ENCODE measurements around the gene MCL1. TPM values are rescaled to one million over a fixed set of nuclear protein-coding genes. Genes with fewer than 3 reads are reported as not detected.
"Not testable (repeated sequence)": the region's sequence is repeated elsewhere in the genome, so short reads cannot be mapped to it uniquely, and the experiment has no call there.

Gene MCL1
- total and polyA plus RNA-seq, 2 donors (not counting 1 experiment from before 2014, with no cell fraction given) = 219 to 266 TPM

DNA sequence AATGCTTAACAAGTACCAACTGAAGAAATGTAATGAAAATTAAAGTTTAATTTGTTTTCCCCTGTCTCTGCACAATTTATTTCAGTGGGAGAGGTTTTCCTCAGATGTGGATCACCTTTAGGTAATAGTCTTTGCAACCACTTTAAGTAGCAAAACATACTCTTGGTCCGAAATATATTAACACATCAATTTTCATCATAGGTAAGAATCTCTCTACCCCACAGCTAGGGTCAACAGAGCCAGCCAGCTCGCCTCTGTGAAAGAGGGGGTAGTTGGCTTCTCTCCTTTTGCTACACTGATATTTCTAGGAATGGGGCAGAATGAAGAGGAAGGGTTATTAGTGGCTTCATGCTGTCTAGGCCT lies 24.8 kb upstream of the MCL1 start:
- Mint-ChIP-seq H3K27ac (no peak overlapping the region), H3K4me3 (no peak overlapping the region), H3K9me3 (ENCODE audit: insufficient read depth) (no peaks in the 10 kb centered on the region), H3K27me3 (no peaks in the 10 kb centered on the region), H3K4me1 (no peaks in the 10 kb centered on the region)
- no CpG with 5 or more reads among the region's 2 CpGs for WGBS (ENCODE audit: insufficient coverage)
- Histone ChIP-seq H3K9me3 (ENCODE audit: control extremely low read depth in 1 of 3, control insufficient read depth in 2 of 3, insufficient read depth in 1 of 3, low read length in 2 of 3) (no peaks in the 10 kb centered on the region), H2AFZ (ENCODE audit: insufficient read depth, low read depth, low read length, poor library complexity, severe bottlenecking) (no peak overlapping the region), H3K4me1 (ENCODE audit: control insufficient read depth in 2 of 2, insufficient read depth in 2 of 2, low read length in 2 of 2) (no peaks in the 10 kb centered on the region), H3K27ac (ENCODE audit: low read length in 2 of 2) (no peak overlapping the region), H3K36me3 (replicated peaks in 1 of 2; ENCODE audit: control extremely low read depth in 1 of 2, control insufficient read depth in 1 of 2, extremely low read depth in 1 of 2, insufficient read depth in 2 of 2, low read length in 1 of 2) (peaks cover 0 to 7% of the 10 kb centered on the region in 2 experiments), H3K4me3 (ENCODE audit: control extremely low read depth in 1 of 5, extremely low read depth in 1 of 5, insufficient read depth in 1 of 5, low read depth in 2 of 5, low read length in 4 of 5) (no peak overlapping the region), H3K27me3 (replicated peaks in 1 of 4; ENCODE audit: control extremely low read depth in 1 of 4, control insufficient read depth in 3 of 4, insufficient read depth in 4 of 4, low read length in 3 of 4) (no peaks in the 10 kb centered on the region), H3K79me2 (ENCODE audit: control insufficient read depth, insufficient read depth, low read length) (peaks cover 7% of the 10 kb centered on the region), H4K20me1 (ENCODE audit: control insufficient read depth, insufficient read depth, low read length, poor library complexity, severe bottlenecking) (no peaks in the 10 kb centered on the region), H3K4me2 (replicated peaks; ENCODE audit: low read depth, low read length, poor library complexity, severe bottlenecking) (no peak overlapping the region), H3K9ac (ENCODE audit: low read length) (no peak overlapping the region)
- intact Hi-C loops (cut with micrococcal nuclease) = no loop called here
- CTCF ChIA-PET = interaction anchor here (0.5 to 1.9 kb wide), 2 partner anchors 24 to 496 kb away, joined by 4 read pairs; partner anchors contain the start of gene MCL1
- TF ChIP-seq EZH2 (IDR thresholded peaks at IDR 0.05; ENCODE audit: borderline replicate concordance, insufficient read depth, low read depth, low read length, poor library complexity, severe bottlenecking) = no peak
- TF ChIP-seq, protein P1, sequence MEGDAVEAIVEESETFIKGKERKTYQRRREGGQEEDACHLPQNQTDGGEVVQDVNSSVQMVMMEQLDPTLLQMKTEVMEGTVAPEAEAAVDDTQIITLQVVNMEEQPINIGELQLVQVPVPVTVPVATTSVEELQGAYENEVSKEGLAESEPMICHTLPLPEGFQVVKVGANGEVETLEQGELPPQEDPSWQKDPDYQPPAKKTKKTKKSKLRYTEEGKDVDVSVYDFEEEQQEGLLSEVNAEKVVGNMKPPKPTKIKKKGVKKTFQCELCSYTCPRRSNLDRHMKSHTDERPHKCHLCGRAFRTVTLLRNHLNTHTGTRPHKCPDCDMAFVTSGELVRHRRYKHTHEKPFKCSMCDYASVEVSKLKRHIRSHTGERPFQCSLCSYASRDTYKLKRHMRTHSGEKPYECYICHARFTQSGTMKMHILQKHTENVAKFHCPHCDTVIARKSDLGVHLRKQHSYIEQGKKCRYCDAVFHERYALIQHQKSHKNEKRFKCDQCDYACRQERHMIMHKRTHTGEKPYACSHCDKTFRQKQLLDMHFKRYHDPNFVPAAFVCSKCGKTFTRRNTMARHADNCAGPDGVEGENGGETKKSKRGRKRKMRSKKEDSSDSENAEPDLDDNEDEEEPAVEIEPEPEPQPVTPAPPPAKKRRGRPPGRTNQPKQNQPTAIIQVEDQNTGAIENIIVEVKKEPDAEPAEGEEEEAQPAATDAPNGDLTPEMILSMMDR (IDR thresholded peaks at IDR 0.05) = no peak
- DNase-seq = no peak
- POLR2A ChIA-PET = interaction anchor here (1.1 kb wide), 1 partner anchor 41 kb away, joined by 3 read pairs; no protein-coding TSS in a partner anchor
- no peak for ATAC-seq (ENCODE audit: low read depth)

DNA sequence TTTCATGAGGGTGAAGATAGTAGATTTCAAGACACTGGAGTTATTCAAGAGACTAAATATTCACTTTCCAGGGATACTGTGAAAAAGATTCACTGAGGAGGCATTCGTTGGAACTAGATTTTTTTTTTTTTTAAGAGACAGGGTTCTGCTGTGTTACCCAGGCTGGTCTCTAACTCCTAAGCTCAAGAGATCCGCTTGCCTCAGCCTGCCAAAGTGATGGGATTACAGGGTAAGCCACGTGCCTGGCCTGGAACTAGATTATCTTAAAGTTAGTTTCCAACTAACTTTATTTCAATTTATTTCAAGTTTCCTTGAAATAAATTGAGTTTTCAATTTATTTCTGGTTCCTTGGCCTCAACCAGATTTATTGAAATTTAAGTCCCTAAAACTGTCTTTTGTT lies 24.3 kb upstream of the MCL1 start:
- intact Hi-C loops (cut with micrococcal nuclease) = no loop called here
- TF ChIP-seq, protein P1 (IDR thresholded peaks at IDR 0.05) = no peak
- no peak for TF ChIP-seq EZH2 (IDR thresholded peaks at IDR 0.05; ENCODE audit: borderline replicate concordance, insufficient read depth, low read depth, low read length, poor library complexity, severe bottlenecking)
- H3K27me3 ChIP-seq (replicated peaks in 1 of 4; ENCODE audit: control extremely low read depth in 1 of 4, control insufficient read depth in 3 of 4, insufficient read depth in 4 of 4, low read length in 3 of 4) = no peaks in the 10 kb centered on the region
- ChIA-PET CTCF (interaction anchor here (0.9 to 2.8 kb wide), 3 partner anchors 24 to 43 kb away, joined by 3 to 17 read pairs (median 4); partner anchors contain the start of gene MCL1), POLR2A (interaction anchor here (0.7 to 1.1 kb wide), 2 partner anchors 41 to 378 kb away, joined by 3 read pairs; no protein-coding TSS in a partner anchor)
- H3K4me1 ChIP-seq (ENCODE audit: control insufficient read depth in 2 of 2, insufficient read depth in 2 of 2, low read length in 2 of 2) = no peaks in the 10 kb centered on the region
- H3K27me3 Mint-ChIP-seq = no peaks in the 10 kb centered on the region
- no peak for ATAC-seq (ENCODE audit: low read depth)
- 100% methylated on average over 1 of the region's 3 CpGs for WGBS (ENCODE audit: insufficient coverage)
- H4K20me1 ChIP-seq (ENCODE audit: control insufficient read depth, insufficient read depth, low read length, poor library complexity, severe bottlenecking) = no peaks in the 10 kb centered on the region
- peaks cover 7% of the 10 kb centered on the region for H3K79me2 ChIP-seq (ENCODE audit: control insufficient read depth, insufficient read depth, low read length)
- no peak overlapping the region for H3K4me3 Mint-ChIP-seq
- no peak overlapping the region for H2AFZ ChIP-seq (ENCODE audit: insufficient read depth, low read depth, low read length, poor library complexity, severe bottlenecking)
- H3K36me3 ChIP-seq (replicated peaks in 1 of 2; ENCODE audit: control extremely low read depth in 1 of 2, control insufficient read depth in 1 of 2, extremely low read depth in 1 of 2, insufficient read depth in 2 of 2, low read length in 1 of 2) = peaks cover 0 to 7% of the 10 kb centered on the region in 2 experiments
- H3K4me3 ChIP-seq (ENCODE audit: control extremely low read depth in 1 of 5, extremely low read depth in 1 of 5, insufficient read depth in 1 of 5, low read depth in 2 of 5, low read length in 4 of 5) = no peak overlapping the region
- no peak for DNase-seq
- H3K27ac ChIP-seq (ENCODE audit: low read length in 2 of 2) = no peak overlapping the region
- H3K9me3 ChIP-seq (ENCODE audit: control extremely low read depth in 1 of 3, control insufficient read depth in 2 of 3, insufficient read depth in 1 of 3, low read length in 2 of 3) = no peaks in the 10 kb centered on the region
- no peak overlapping the region for H3K4me2 ChIP-seq (replicated peaks; ENCODE audit: low read depth, low read length, poor library complexity, severe bottlenecking)
- H3K27ac Mint-ChIP-seq = no peak overlapping the region
- H3K9ac ChIP-seq (ENCODE audit: low read length) = no peak overlapping the region
- H3K4me1 Mint-ChIP-seq = no peaks in the 10 kb centered on the region
- no peaks in the 10 kb centered on the region for H3K9me3 Mint-ChIP-seq (ENCODE audit: insufficient read depth)

- H3K4me3 ChIP-seq (ENCODE audit: control extremely low read depth in 1 of 5, extremely low read depth in 1 of 5, insufficient read depth in 1 of 5, low read depth in 2 of 5, low read length in 4 of 5); H3K9me3 ChIP-seq (ENCODE audit: control extremely low read depth in 1 of 3, control insufficient read depth in 2 of 3, insufficient read depth in 1 of 3, low read length in 2 of 3); H3K36me3 ChIP-seq (replicated peaks in 1 of 2; ENCODE audit: control extremely low read depth in 1 of 2, control insufficient read depth in 1 of 2, extremely low read depth in 1 of 2, insufficient read depth in 2 of 2, low read length in 1 of 2); H4K20me1 ChIP-seq (ENCODE audit: control insufficient read depth, insufficient read depth, low read length, poor library complexity, severe bottlenecking); H3K9ac ChIP-seq (ENCODE audit: low read length); H3K4me1 Mint-ChIP-seq; intact Hi-C loops (cut with micrococcal nuclease); H3K27me3 Mint-ChIP-seq; H3K79me2 ChIP-seq (ENCODE audit: control insufficient read depth, insufficient read depth, low read length); H3K4me2 ChIP-seq (replicated peaks; ENCODE audit: low read depth, low read length, poor library complexity, severe bottlenecking); H3K4me1 ChIP-seq (ENCODE audit: control insufficient read depth in 2 of 2, insufficient read depth in 2 of 2, low read length in 2 of 2); H3K27ac Mint-ChIP-seq; H3K27me3 ChIP-seq (replicated peaks in 1 of 4; ENCODE audit: control extremely low read depth in 1 of 4, control insufficient read depth in 3 of 4, insufficient read depth in 4 of 4, low read length in 3 of 4); H3K9me3 Mint-ChIP-seq (ENCODE audit: insufficient read depth); ATAC-seq (ENCODE audit: low read depth); H2AFZ ChIP-seq (ENCODE audit: insufficient read depth, low read depth, low read length, poor library complexity, severe bottlenecking); H3K27ac ChIP-seq (ENCODE audit: low read length in 2 of 2); H3K4me3 Mint-ChIP-seq; DNase-seq: not testable (repeated sequence)
- no CpG with 5 or more reads among the region's 12 CpGs for WGBS (ENCODE audit: insufficient coverage)
- ChIA-PET CTCF (interaction anchor here (1.1 to 2.8 kb wide), 2 partner anchors 42 to 324 kb away, joined by 3 to 17 read pairs; no protein-coding TSS in a partner anchor), POLR2A (interaction anchor here (0.6 kb wide), 1 partner anchor 12 kb away, joined by 4 read pairs; no protein-coding TSS in a partner anchor)
Observed at GRCh38 chr1:150602372-150602771, 23.0 kb upstream of the MCL1 start.
